ENCODE measurements around the gene LETMD1.

LETMD1 gene

DNA sequence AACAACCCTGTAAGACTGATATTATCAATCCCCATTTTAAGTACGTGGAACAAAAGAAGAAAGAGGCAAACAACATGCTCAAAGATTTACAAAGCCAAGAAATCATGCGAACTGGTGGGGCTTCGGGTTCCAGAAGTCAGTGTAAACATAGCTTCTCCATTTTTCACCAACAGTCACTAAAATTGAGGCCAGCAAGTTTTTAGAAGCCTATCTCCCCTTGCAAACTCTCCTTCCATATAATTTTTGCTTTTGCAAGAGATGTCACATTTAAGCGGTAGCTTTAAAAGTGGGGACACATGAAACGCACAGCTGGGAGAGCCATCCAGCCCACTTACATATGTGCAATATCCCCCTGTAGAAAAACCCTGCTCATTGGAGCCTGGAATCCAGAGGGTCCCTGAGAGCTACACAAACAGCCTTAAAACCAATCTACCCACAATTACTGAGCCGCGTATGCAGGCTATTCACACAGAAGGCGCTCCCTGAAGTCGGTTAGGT lies 22.7 kb upstream of the LETMD1 start:
- H3K4me3 ChIP-seq (replicated peaks; ENCODE audit: insufficient read depth, low read length): peak overlapping the region; percentile 98
- peak overlapping the region; percentile 77 for H3K27ac ChIP-seq (replicated peaks)
- H3K27me3 ChIP-seq (ENCODE audit: insufficient read depth, poor library complexity, severe bottlenecking): no peaks in the 10 kb centered on the region
- TF ChIP-seq REST (IDR thresholded peaks at IDR 0.05; ENCODE audit: insufficient replicate concordance, low read depth): no peak
- no peak for TF ChIP-seq POLR2AphosphoS5 (IDR thresholded peaks at IDR 0.05; ENCODE audit: low read depth)
- no peak for TF ChIP-seq SPI1 (IDR thresholded peaks at IDR 0.05; ENCODE audit: borderline replicate concordance, low read depth)
- no peak for TF ChIP-seq GABPA (IDR thresholded peaks at IDR 0.05; ENCODE audit: low read depth)
- TF ChIP-seq, protein P1, sequence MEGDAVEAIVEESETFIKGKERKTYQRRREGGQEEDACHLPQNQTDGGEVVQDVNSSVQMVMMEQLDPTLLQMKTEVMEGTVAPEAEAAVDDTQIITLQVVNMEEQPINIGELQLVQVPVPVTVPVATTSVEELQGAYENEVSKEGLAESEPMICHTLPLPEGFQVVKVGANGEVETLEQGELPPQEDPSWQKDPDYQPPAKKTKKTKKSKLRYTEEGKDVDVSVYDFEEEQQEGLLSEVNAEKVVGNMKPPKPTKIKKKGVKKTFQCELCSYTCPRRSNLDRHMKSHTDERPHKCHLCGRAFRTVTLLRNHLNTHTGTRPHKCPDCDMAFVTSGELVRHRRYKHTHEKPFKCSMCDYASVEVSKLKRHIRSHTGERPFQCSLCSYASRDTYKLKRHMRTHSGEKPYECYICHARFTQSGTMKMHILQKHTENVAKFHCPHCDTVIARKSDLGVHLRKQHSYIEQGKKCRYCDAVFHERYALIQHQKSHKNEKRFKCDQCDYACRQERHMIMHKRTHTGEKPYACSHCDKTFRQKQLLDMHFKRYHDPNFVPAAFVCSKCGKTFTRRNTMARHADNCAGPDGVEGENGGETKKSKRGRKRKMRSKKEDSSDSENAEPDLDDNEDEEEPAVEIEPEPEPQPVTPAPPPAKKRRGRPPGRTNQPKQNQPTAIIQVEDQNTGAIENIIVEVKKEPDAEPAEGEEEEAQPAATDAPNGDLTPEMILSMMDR (IDR thresholded peaks at IDR 0.05; ENCODE audit: insufficient read depth, low read length): no peak
- DNase-seq (ENCODE audit: low read depth in 1 of 2, low spot score in 1 of 2): peak in 1 of 2 experiments; percentile 16

GRCh38 chr12:51025836-51026638 lies 22.1 kb upstream of the LETMD1 start, which contains the start of gene SLC11A2:
Gene SLC11A2, minus strand, starts transcription at chr12:51026384. Its CDS starts 15,656 bp downstream, at chr12:51010728.
- peak within 1 kb of the TSS; percentile 98 for H3K4me3 ChIP-seq (replicated peaks; ENCODE audit: insufficient read depth, low read length)
- DNase-seq (ENCODE audit: low read depth in 1 of 2, low spot score in 1 of 2): peak; percentile 95 to 96
- H3K27ac ChIP-seq (replicated peaks): peak within 1 kb of the TSS; percentile 77
- H3K27me3 ChIP-seq (ENCODE audit: insufficient read depth, poor library complexity, severe bottlenecking): no peaks in the 10 kb centered on the region
- peak; percentile 44 for TF ChIP-seq REST (IDR thresholded peaks at IDR 0.05; ENCODE audit: insufficient replicate concordance, low read depth)
- TF ChIP-seq POLR2AphosphoS5 (IDR thresholded peaks at IDR 0.05; ENCODE audit: low read depth): peak; percentile 65
- no peak for TF ChIP-seq SPI1 (IDR thresholded peaks at IDR 0.05; ENCODE audit: borderline replicate concordance, low read depth)
- TF ChIP-seq, protein P1 (IDR thresholded peaks at IDR 0.05; ENCODE audit: insufficient read depth, low read length): no peak
- no peak for TF ChIP-seq GABPA (IDR thresholded peaks at IDR 0.05; ENCODE audit: low read depth)

- no peak overlapping the region for H3K27ac ChIP-seq (replicated peaks)
- no peaks in the 10 kb centered on the region for H3K27me3 ChIP-seq (ENCODE audit: insufficient read depth, poor library complexity, severe bottlenecking)
- no peak for DNase-seq (ENCODE audit: low read depth in 1 of 2, low spot score in 1 of 2)
- no peak for TF ChIP-seq GABPA (IDR thresholded peaks at IDR 0.05; ENCODE audit: low read depth)
- no peak for TF ChIP-seq POLR2AphosphoS5 (IDR thresholded peaks at IDR 0.05; ENCODE audit: low read depth)
- TF ChIP-seq REST (IDR thresholded peaks at IDR 0.05; ENCODE audit: insufficient replicate concordance, low read depth): no peak
- TF ChIP-seq, protein P1 (IDR thresholded peaks at IDR 0.05; ENCODE audit: insufficient read depth, low read length): no peak
- TF ChIP-seq SPI1 (IDR thresholded peaks at IDR 0.05; ENCODE audit: borderline replicate concordance, low read depth): no peak
- no peak overlapping the region for H3K4me3 ChIP-seq (replicated peaks; ENCODE audit: insufficient read depth, low read length)
Observed at GRCh38 chr12:51027342-51027835, 20.7 kb upstream of the LETMD1 start.

Data from HL-60 (cell line).